ENCODE results near the gene FSTL5.
"Not testable (repeated sequence)": the region's sequence is repeated elsewhere in the genome, so short reads cannot be mapped to it uniquely, and the experiment has no call there.

Gene FSTL5

DNA sequence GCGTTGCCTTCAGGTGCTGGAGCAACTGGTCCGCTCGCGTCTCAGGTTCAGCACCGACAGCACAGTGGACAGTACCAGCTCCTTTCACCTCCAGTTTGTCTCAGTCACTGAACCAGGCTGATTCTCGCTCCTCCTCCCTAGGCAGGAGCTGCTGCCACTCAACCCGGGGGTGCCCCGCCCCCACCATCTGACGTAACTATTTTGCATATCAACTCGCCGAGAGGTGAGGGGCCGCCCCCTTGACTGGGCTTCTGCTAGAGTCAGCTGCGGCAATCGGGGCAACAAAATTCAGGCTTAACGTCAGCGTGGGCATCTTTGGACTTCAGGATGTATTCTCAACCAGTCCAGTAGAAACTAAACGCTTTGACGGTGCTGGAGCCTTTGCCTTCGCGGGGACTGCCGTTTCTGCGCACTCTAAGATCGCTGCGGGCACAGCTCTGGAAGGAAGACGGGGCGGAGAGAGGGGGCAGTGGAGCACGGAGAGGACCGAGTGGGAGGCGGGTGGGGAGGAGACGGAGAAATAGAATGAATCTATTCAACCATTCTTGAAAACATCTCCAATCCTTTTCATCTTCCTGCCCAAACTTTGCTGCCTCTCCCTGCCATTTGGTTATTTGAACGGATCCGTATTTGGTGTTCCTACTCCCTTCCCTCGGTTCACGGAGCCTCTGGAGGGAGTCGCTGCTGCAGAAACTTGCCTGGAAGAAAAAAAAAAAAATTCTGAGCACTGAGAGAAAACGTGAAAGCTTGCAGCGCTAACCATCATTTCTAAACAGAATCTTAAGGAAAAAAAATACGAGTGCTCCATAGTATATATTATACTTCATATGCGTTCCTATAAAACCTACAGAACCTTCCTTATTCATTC is at the start of gene FSTL5:
FSTL5 (minus strand) TSS at position 109 of the 868 bp plus-strand sequence. CDS start 52,604 bp downstream, outside the sequence.
- Histone ChIP-seq H3K4me3 (peak within 1 kb of the TSS; percentile 64), H3K27ac (no peak within 1 kb of the TSS)
- TF ChIP-seq, protein P1, sequence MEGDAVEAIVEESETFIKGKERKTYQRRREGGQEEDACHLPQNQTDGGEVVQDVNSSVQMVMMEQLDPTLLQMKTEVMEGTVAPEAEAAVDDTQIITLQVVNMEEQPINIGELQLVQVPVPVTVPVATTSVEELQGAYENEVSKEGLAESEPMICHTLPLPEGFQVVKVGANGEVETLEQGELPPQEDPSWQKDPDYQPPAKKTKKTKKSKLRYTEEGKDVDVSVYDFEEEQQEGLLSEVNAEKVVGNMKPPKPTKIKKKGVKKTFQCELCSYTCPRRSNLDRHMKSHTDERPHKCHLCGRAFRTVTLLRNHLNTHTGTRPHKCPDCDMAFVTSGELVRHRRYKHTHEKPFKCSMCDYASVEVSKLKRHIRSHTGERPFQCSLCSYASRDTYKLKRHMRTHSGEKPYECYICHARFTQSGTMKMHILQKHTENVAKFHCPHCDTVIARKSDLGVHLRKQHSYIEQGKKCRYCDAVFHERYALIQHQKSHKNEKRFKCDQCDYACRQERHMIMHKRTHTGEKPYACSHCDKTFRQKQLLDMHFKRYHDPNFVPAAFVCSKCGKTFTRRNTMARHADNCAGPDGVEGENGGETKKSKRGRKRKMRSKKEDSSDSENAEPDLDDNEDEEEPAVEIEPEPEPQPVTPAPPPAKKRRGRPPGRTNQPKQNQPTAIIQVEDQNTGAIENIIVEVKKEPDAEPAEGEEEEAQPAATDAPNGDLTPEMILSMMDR (IDR thresholded peaks at IDR 0.05), result no peak
- DNase-seq (ENCODE audit: low spot score), result no peak

DNA sequence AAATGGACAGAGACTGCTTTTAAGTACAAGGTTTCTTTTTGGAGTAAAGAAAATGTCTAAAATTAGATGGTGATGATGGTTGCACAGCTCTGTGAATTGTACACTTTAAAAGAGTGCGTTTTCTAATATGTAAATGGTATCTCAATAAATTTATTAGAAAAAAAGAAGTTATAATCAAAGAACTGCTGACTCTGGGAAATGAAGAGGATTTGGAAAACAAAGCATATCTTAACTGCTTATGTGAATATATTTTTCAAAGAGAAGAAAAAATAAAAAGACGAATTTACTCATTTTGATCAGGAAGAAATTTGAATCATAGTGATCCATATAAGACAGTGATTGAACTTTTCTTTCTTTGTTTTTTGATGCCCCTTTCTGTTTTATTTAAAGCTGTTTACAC is 45.9 kb upstream of the FSTL5 start:
- H3K27ac ChIP-seq, result no peak overlapping the region
- no peak for DNase-seq (ENCODE audit: low spot score)
- TF ChIP-seq, protein P1 (IDR thresholded peaks at IDR 0.05), result no peak
- no peak overlapping the region for H3K4me3 ChIP-seq

DNA sequence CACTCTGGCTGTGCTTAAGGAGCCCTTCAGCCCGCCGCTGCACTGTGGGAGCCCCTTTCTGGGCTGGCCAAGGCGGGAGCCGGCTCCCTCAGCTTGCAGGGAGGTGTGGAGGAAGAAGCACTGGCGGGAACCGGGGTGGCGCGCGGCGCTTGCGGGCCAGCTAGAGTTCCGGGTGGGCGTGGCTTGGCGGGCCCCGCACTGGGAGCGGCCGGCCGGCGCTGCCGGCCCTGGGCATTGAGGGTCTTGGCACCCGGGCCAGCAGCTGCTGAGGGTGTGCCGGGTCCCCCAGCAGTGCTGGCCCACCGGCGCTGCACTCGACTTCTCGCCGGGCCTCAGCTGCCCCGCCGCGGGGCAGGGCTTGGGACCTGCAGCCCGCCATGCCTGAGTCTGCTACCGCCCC is 39.7 kb upstream of the FSTL5 start:
- not testable (repeated sequence) for H3K4me3 ChIP-seq; DNase-seq (ENCODE audit: low spot score); H3K27ac ChIP-seq

DNA sequence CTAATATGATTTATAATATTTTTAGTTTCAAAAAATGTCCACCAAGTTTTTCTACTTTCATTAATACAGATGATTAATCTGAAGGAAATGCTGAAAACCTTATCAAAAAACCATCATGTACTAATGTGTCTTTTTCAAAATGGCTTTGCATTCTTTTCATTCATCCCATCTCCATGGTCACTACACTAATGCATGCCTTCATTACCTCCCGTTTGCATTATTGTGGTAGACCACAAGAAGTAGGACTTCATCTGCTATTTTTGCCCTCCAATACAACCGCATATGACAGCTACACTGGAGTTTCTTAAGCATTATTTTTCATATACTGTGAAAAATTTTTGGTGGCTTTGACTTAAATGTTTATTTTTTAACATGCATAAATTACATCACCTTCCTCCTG is 37.9 kb upstream of the FSTL5 start:
- DNase-seq (ENCODE audit: low spot score), result no peak
- Histone ChIP-seq H3K4me3 (no peak overlapping the region), H3K27ac (no peak overlapping the region)
- TF ChIP-seq, protein P1 (IDR thresholded peaks at IDR 0.05), result no peak

DNA sequence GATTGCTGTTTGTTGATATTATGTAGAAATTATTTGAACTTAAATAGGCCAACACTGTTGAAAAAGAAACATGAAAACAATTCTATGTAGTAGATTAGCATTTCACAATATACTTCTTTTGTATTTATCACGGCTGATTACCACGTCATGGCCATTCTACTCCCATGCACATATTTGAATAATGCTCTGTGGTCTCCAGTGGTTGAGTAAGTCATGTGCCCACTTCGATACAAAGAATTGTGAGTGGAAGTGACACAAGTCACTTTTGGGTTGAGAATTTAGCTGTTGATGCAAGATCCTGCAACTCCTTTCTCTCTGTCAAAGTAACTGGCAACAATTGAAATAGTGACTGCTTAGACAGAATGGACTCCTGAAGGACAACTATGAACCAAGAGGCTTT is 6.7 kb upstream of the FSTL5 start:
- TF ChIP-seq, protein P1 (IDR thresholded peaks at IDR 0.05), result no peak
- no peak for DNase-seq (ENCODE audit: low spot score)
- no peak overlapping the region for H3K27ac ChIP-seq
- no peak overlapping the region for H3K4me3 ChIP-seq

DNA sequence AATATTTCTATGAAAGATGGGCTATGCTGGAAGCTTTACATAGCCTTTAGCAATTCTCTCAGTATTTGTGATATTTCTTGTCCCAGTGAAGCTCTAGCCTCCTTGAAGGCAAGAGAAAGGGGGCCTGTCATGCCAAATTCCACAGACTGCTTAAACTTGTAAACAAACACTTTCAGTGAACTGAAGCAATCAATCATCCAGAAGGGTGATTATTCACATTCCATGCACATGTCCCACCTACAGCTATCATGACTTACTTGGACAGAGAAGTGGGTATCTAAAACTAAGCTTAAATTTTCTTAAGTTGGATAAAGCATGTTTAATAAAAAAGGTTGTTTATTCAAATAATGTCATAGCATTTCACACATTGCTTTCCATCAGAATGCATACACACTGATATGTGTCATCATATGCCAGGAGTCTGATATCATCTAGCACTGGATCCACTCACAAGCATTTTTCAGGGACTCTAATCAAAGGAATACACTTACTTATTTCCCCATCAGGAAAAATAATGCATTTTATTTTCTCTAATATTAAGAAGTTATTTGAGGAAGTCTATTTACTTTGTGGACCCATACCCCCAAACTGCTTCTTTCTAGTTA is 1.2 kb upstream of the FSTL5 start:
- no peak overlapping the region for H3K4me3 ChIP-seq
- DNase-seq (ENCODE audit: low spot score), result no peak
- no peak overlapping the region for H3K27ac ChIP-seq
- TF ChIP-seq, protein P1 (IDR thresholded peaks at IDR 0.05), result no peak

DNA sequence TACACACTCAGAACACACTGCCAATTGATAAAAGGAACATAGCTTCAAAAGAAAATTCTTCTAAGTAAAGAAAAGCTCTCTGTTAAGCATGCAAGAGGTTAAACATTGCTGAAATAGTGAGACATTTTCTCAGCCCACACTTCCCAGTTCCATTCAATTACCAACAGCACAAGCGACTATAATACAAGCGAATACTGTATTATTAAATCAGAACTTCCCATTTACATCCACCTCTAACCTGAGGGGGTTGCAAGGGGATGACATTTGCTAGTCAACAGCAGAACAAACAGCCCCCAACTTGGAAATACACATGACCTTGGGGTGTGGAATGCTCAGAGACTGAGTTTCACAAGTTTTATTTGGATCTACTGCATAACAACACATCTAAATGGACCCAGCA is 1.1 kb downstream of the FSTL5 start:
- DNase-seq (ENCODE audit: low spot score), result no peak
- no peak overlapping the region for H3K4me3 ChIP-seq
- TF ChIP-seq, protein P1 (IDR thresholded peaks at IDR 0.05), result no peak
- H3K27ac ChIP-seq, result no peak overlapping the region

Measured in coronary artery (tissue), 2 donors.